Measurements from ENCODE around the gene GPR160. TPM values are rescaled to one million over a fixed set of nuclear protein-coding genes. Genes with fewer than 3 reads are reported as not detected.

GPR160 gene
- total and polyA plus RNA-seq, 2 of the 13 experiments (the other 11 are each of a cell fraction or from before 2014, with no cell fraction given) = 12.1 to 23.2 TPM

GRCh38 chr3:170024581-170024980 is 13.2 kb upstream of the GPR160 start:
- ChIA-PET CTCF (ENCODE audit: low intra/inter-chr PET ratio, low total read pairs) (no interaction called here), POLR2A (no interaction called here)
- Histone ChIP-seq H3K36me3 (replicated peaks in 1 of 2; ENCODE audit: control insufficient read depth in 1 of 2, insufficient read depth in 2 of 2, low read length in 2 of 2) (no peaks in the 10 kb centered on the region), H3K27ac (ENCODE audit: extremely low read length, insufficient read depth, low read length) (no peak overlapping the region), H3K4me3 (replicated peaks in 1 of 3; ENCODE audit: insufficient read depth in 1 of 3, low read depth in 2 of 3, low read length in 3 of 3) (no peak overlapping the region), H3K4me1 (ENCODE audit: insufficient read depth, low read length) (peaks cover 49% of the 10 kb centered on the region), H2AFZ (ENCODE audit: low read length) (no peak overlapping the region), H3K4me2 (ENCODE audit: low read depth, low read length) (no peak overlapping the region), H3K9me3 (ENCODE audit: low read length) (no peaks in the 10 kb centered on the region), H3K9ac (ENCODE audit: insufficient read depth, low read depth, low read length) (no peak overlapping the region), H3K79me2 (ENCODE audit: insufficient read depth, low read length) (no peaks in the 10 kb centered on the region), H3K27me3 (ENCODE audit: control insufficient read depth in 1 of 2, insufficient read depth in 2 of 2, low read length in 2 of 2) (peaks cover 0 to 5% of the 10 kb centered on the region in 2 experiments; a peak in 1 of 5 replicates), H4K20me1 (ENCODE audit: insufficient read depth, low read length) (no peaks in the 10 kb centered on the region)
- 73% methylated on average over 4 of the region's 4 CpGs for WGBS (ENCODE audit: low lambda C conversion rate)
- DNase-seq (ENCODE audit: low spot score) = no peak
- TF ChIP-seq CENPT (CRISPR knock-in tag; IDR thresholded peaks at IDR 0.05; ENCODE audit: low read depth) (no peak), ZNF556 (CRISPR knock-in tag; IDR thresholded peaks at IDR 0.05; ENCODE audit: borderline replicate concordance) (no peak), BHLHE40 (IDR thresholded peaks at IDR 0.05; ENCODE audit: low read length) (no peak), ZBTB33 (CRISPR knock-in tag; IDR thresholded peaks at IDR 0.05) (no peak), TCF7 (IDR thresholded peaks at IDR 0.05; ENCODE audit: low read depth) (no peak), SAP130 (CRISPR knock-in tag; IDR thresholded peaks at IDR 0.05; ENCODE audit: low read depth) (no peak), RFXAP (CRISPR knock-in tag; IDR thresholded peaks at IDR 0.05; ENCODE audit: borderline replicate concordance) (no peak), ARNT2 (CRISPR knock-in tag; IDR thresholded peaks at IDR 0.05; ENCODE audit: low read depth) (no peak), POGK (CRISPR knock-in tag; conservative IDR thresholded peaks at IDR 0.05) (no peak), MEF2D (CRISPR knock-in tag; IDR thresholded peaks at IDR 0.05) (no peak), MIXL1 (CRISPR knock-in tag; IDR thresholded peaks at IDR 0.05) (no peak), PLSCR1 (CRISPR knock-in tag; IDR thresholded peaks at IDR 0.05; ENCODE audit: borderline replicate concordance) (no peak), KLF9 (CRISPR knock-in tag; IDR thresholded peaks at IDR 0.05; ENCODE audit: low read depth) (no peak), ZNF501 (CRISPR knock-in tag; IDR thresholded peaks at IDR 0.05) (no peak), U2AF2 (IDR thresholded peaks at IDR 0.05; ENCODE audit: low read depth, low read length) (no peak)
- no peak for FAIRE-seq
- intact Hi-C loops (cut with micrococcal nuclease; ENCODE audit: unreplicated experiment) = loop anchor here (10.0 kb wide), 1 partner anchor 260 kb away; the partner anchor contains the start of genes ACTRT3 and TERC
- no peak for ATAC-seq
- in situ Hi-C loops (cut with HindIII; ENCODE audit: extremely low pct_ligation_motif_present, low pct_unique_long_range_greater_than_20kb) = no loop called here
- no TSS peak for BruUV-seq (replicated peaks)
